Stimulated activated CD8-positive, alpha-beta memory T cell treated with anti-CD3 and anti-CD28 coated beads, Interleukin-4, amount 100 ng/mL, for 4 hours (primary cell): ENCODE measurements around the gene SLC25A6.
"Not testable (repeated sequence)": the region's sequence is repeated elsewhere in the genome, so short reads cannot be mapped to it uniquely, and the experiment has no call there.

Experiments used
- DNase-seq, 2 donors: peaks; one replicate each; pipeline ENCODE4 v3.0.0-alpha.2; 2020; ENCODE audit warnings: low read depth in 2 of 2, low spot score in 1 of 2

The SLC25A6 gene

GRCh38 chrX:1355131-1356046 is 36.5 kb downstream of the SLC25A6 start:
- DNase-seq, result no peak

- DNase-seq, result no peak
These were observed 37.6 kb downstream of the SLC25A6 start for GRCh38 chrX:1354036-1355019.

GRCh38 chrX:1351981-1352714 is 39.8 kb downstream of the SLC25A6 start:
- no peak for DNase-seq

- DNase-seq, result not testable (repeated sequence)
These were observed 42.3 kb downstream of the SLC25A6 start for GRCh38 chrX:1349606-1350005.

GRCh38 chrX:1341545-1342184 is 50.2 kb downstream of the SLC25A6 start:
- no peak for DNase-seq

- DNase-seq, result no peak
These were observed 54.7 kb downstream of the SLC25A6 start for GRCh38 chrX:1336948-1337779.

GRCh38 chrX:1336331-1336943 is 55.5 kb downstream of the SLC25A6 start, which contains the start of gene IL3RA:
Gene IL3RA, plus strand, starts transcription at chrX:1336785. Its CDS starts 4,981 bp downstream, at chrX:1341766.
- no peak for DNase-seq
